ENCODE measurements around the gene TGFB2. TPM values are rescaled to one million over a fixed set of nuclear protein-coding genes. Genes with fewer than 3 reads are reported as not detected.

Gene TGFB2
- total and polyA plus RNA-seq, 2 experiments from 2014 or later: 0.31 to 1.4 TPM

DNA sequence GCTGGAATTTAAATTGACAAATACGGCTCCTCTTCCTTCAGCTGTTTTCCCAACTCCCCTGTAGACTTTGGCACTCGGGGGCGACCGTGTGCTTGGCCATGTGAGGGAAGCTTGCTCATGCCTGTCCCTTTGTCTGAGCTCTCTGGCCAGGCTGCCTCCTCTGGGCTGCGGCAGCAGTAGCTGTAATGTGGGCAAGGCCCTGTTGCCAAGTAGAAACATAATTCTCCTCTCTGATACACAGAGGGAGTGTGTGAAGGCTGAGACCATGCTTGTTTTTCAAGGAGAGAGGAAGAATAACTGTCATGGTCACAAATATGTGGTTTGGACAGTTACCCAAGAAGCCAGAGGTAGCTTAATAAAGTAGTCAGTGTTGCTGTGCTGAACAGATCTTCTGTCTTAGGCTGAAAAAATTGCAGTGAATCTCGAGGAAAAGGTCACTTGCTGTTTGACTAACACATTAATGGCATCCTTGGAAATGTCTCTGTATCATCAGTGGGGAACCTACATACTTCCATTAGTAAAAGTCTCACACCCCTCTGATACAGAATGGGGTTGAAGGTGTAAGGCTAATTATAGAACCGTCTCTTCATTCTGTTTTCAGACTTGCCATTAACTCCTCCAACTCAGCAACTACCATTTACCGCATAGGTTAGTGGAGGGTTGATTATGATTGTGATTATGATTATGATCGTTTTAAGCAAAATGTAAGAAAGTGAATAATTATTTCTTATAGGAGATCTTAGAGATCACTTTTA is 94.6 kb downstream of the TGFB2 start:
- H3K27me3 ChIP-seq (ENCODE audit: insufficient read depth): no peaks in the 10 kb centered on the region
- H3F3A ChIP-seq (replicated peaks; ENCODE audit: low read depth): no peaks in the 10 kb centered on the region
- H3K79me2 ChIP-seq (replicated peaks; ENCODE audit: insufficient read depth): no peaks in the 10 kb centered on the region
- peak overlapping the region; percentile 63; the same call in 1 of the 2 replicates for H2AFZ ChIP-seq
- H3K36me3 Mint-ChIP-seq (ENCODE audit: low read depth): no peaks in the 10 kb centered on the region
- H3K4me3 Mint-ChIP-seq: no peak overlapping the region
- TF ChIP-seq, protein P1, sequence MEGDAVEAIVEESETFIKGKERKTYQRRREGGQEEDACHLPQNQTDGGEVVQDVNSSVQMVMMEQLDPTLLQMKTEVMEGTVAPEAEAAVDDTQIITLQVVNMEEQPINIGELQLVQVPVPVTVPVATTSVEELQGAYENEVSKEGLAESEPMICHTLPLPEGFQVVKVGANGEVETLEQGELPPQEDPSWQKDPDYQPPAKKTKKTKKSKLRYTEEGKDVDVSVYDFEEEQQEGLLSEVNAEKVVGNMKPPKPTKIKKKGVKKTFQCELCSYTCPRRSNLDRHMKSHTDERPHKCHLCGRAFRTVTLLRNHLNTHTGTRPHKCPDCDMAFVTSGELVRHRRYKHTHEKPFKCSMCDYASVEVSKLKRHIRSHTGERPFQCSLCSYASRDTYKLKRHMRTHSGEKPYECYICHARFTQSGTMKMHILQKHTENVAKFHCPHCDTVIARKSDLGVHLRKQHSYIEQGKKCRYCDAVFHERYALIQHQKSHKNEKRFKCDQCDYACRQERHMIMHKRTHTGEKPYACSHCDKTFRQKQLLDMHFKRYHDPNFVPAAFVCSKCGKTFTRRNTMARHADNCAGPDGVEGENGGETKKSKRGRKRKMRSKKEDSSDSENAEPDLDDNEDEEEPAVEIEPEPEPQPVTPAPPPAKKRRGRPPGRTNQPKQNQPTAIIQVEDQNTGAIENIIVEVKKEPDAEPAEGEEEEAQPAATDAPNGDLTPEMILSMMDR (conservative IDR thresholded peaks at IDR 0.05; ENCODE audit: low read depth in 2 of 2): peak in 1 of 2 experiments; percentile 45; a peak in 2 of 4 replicates
- TF ChIP-seq EZH2phosphoT487 (IDR thresholded peaks at IDR 0.05; ENCODE audit: unreplicated experiment): no peak
- H4K20me1 ChIP-seq (replicated peaks; ENCODE audit: insufficient read depth): no peaks in the 10 kb centered on the region
- H3K4me1 Mint-ChIP-seq: peaks cover 2% of the 10 kb centered on the region; the same call in 1 of the 3 replicates
- H3K27me3 Mint-ChIP-seq (ENCODE audit: insufficient read depth, low read depth, poor library complexity): peaks cover 1% of the 10 kb centered on the region
- H3K4me2 ChIP-seq: no peak overlapping the region
- no peak overlapping the region for H3K27ac ChIP-seq (ENCODE audit: low read depth)
- no peaks in the 10 kb centered on the region for H3K9me3 Mint-ChIP-seq
- H3K4me1 ChIP-seq (ENCODE audit: insufficient read depth): no peaks in the 10 kb centered on the region
- peak; percentile 21 for DNase-seq (ENCODE audit: low spot score)
- no peak overlapping the region for H3K4me3 ChIP-seq
- H3K36me3 ChIP-seq (ENCODE audit: insufficient read depth): no peaks in the 10 kb centered on the region
- 0 out of 2 replicates have a peak, but pooled peaks cover 4% of the 10 kb centered on the region for H3K9me2 ChIP-seq (ENCODE audit: insufficient read depth)
- H3K27ac Mint-ChIP-seq: no peak overlapping the region
- peak; percentile 85 for ATAC-seq

DNA sequence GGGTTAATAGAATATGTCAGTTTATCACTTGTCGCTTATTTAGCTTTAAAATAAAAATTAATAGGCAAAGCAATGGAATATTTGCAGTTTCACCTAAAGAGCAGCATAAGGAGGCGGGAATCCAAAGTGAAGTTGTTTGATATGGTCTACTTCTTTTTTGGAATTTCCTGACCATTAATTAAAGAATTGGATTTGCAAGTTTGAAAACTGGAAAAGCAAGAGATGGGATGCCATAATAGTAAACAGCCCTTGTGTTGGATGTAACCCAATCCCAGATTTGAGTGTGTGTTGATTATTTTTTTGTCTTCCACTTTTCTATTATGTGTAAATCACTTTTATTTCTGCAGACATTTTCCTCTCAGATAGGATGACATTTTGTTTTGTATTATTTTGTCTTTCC is 98.1 kb downstream of the TGFB2 start:
- H3K27me3 Mint-ChIP-seq (ENCODE audit: insufficient read depth, low read depth, poor library complexity): no peaks in the 10 kb centered on the region
- Histone ChIP-seq H3F3A (replicated peaks; ENCODE audit: low read depth) (no peaks in the 10 kb centered on the region), H3K4me2 (no peak overlapping the region), H3K27ac (ENCODE audit: low read depth) (no peak overlapping the region), H3K27me3 (ENCODE audit: insufficient read depth) (no peaks in the 10 kb centered on the region), H3K4me3 (no peak overlapping the region), H2AFZ (no peak overlapping the region), H3K4me1 (ENCODE audit: insufficient read depth) (no peaks in the 10 kb centered on the region), H4K20me1 (replicated peaks; ENCODE audit: insufficient read depth) (no peaks in the 10 kb centered on the region), H3K36me3 (ENCODE audit: insufficient read depth) (no peaks in the 10 kb centered on the region), H3K9me2 (ENCODE audit: insufficient read depth) (no peaks in the 10 kb centered on the region), H3K79me2 (replicated peaks; ENCODE audit: insufficient read depth) (no peaks in the 10 kb centered on the region)
- ATAC-seq: no peak
- H3K36me3 Mint-ChIP-seq (ENCODE audit: low read depth): no peaks in the 10 kb centered on the region
- no peak for DNase-seq (ENCODE audit: low spot score)
- H3K9me3 Mint-ChIP-seq: peaks cover 3% of the 10 kb centered on the region; the same call in 1 of the 3 replicates
- H3K4me3 Mint-ChIP-seq: no peak overlapping the region
- H3K4me1 Mint-ChIP-seq: peaks cover 2% of the 10 kb centered on the region; the same call in 1 of the 3 replicates
- no peak overlapping the region for H3K27ac Mint-ChIP-seq
- TF ChIP-seq ZNF331 (CRISPR knock-in tag; IDR thresholded peaks at IDR 0.05; ENCODE audit: low read depth) (no peak), JUNB (IDR thresholded peaks at IDR 0.05; ENCODE audit: unreplicated experiment) (no peak), STAT1 (IDR thresholded peaks at IDR 0.05; ENCODE audit: unreplicated experiment) (no peak), EZH2 (IDR thresholded peaks at IDR 0.05; ENCODE audit: low read depth, unreplicated experiment) (no peak), POLR2AphosphoS5 (IDR thresholded peaks at IDR 0.05; ENCODE audit: low read depth) (no peak), NANOG (IDR thresholded peaks at IDR 0.05; ENCODE audit: borderline replicate concordance) (no peak)
- TF ChIP-seq, protein P2, sequence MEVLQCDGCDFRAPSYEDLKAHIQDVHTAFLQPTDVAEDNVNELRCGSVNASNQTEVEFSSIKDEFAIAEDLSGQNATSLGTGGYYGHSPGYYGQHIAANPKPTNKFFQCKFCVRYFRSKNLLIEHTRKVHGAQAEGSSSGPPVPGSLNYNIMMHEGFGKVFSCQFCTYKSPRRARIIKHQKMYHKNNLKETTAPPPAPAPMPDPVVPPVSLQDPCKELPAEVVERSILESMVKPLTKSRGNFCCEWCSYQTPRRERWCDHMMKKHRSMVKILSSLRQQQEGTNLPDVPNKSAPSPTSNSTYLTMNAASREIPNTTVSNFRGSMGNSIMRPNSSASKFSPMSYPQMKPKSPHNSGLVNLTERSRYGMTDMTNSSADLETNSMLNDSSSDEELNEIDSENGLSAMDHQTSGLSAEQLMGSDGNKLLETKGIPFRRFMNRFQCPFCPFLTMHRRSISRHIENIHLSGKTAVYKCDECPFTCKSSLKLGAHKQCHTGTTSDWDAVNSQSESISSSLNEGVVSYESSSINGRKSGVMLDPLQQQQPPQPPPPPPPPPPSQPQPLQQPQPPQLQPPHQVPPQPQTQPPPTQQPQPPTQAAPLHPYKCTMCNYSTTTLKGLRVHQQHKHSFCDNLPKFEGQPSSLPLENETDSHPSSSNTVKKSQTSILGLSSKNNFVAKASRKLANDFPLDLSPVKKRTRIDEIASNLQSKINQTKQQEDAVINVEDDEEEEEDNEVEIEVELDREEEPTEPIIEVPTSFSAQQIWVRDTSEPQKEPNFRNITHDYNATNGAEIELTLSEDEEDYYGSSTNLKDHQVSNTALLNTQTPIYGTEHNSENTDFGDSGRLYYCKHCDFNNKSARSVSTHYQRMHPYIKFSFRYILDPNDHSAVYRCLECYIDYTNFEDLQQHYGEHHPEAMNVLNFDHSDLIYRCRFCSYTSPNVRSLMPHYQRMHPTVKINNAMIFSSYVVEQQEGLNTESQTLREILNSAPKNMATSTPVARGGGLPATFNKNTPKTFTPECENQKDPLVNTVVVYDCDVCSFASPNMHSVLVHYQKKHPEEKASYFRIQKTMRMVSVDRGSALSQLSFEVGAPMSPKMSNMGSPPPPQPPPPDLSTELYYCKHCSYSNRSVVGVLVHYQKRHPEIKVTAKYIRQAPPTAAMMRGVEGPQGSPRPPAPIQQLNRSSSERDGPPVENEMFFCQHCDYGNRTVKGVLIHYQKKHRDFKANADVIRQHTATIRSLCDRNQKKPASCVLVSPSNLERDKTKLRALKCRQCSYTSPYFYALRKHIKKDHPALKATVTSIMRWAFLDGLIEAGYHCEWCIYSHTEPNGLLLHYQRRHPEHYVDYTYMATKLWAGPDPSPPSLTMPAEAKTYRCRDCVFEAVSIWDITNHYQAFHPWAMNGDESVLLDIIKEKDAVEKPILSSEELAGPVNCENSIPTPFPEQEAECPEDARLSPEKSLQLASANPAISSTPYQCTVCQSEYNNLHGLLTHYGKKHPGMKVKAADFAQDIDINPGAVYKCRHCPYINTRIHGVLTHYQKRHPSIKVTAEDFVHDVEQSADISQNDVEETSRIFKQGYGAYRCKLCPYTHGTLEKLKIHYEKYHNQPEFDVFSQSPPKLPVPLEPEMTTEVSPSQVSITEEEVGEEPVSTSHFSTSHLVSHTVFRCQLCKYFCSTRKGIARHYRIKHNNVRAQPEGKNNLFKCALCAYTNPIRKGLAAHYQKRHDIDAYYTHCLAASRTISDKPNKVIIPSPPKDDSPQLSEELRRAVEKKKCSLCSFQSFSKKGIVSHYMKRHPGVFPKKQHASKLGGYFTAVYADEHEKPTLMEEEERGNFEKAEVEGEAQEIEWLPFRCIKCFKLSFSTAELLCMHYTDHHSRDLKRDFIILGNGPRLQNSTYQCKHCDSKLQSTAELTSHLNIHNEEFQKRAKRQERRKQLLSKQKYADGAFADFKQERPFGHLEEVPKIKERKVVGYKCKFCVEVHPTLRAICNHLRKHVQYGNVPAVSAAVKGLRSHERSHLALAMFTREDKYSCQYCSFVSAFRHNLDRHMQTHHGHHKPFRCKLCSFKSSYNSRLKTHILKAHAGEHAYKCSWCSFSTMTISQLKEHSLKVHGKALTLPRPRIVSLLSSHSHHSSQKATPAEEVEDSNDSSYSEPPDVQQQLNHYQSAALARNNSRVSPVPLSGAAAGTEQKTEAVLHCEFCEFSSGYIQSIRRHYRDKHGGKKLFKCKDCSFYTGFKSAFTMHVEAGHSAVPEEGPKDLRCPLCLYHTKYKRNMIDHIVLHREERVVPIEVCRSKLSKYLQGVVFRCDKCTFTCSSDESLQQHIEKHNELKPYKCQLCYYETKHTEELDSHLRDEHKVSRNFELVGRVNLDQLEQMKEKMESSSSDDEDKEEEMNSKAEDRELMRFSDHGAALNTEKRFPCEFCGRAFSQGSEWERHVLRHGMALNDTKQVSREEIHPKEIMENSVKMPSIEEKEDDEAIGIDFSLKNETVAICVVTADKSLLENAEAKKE (CRISPR knock-in tag; IDR thresholded peaks at IDR 0.05): no peak
- TF ChIP-seq, protein P3, sequence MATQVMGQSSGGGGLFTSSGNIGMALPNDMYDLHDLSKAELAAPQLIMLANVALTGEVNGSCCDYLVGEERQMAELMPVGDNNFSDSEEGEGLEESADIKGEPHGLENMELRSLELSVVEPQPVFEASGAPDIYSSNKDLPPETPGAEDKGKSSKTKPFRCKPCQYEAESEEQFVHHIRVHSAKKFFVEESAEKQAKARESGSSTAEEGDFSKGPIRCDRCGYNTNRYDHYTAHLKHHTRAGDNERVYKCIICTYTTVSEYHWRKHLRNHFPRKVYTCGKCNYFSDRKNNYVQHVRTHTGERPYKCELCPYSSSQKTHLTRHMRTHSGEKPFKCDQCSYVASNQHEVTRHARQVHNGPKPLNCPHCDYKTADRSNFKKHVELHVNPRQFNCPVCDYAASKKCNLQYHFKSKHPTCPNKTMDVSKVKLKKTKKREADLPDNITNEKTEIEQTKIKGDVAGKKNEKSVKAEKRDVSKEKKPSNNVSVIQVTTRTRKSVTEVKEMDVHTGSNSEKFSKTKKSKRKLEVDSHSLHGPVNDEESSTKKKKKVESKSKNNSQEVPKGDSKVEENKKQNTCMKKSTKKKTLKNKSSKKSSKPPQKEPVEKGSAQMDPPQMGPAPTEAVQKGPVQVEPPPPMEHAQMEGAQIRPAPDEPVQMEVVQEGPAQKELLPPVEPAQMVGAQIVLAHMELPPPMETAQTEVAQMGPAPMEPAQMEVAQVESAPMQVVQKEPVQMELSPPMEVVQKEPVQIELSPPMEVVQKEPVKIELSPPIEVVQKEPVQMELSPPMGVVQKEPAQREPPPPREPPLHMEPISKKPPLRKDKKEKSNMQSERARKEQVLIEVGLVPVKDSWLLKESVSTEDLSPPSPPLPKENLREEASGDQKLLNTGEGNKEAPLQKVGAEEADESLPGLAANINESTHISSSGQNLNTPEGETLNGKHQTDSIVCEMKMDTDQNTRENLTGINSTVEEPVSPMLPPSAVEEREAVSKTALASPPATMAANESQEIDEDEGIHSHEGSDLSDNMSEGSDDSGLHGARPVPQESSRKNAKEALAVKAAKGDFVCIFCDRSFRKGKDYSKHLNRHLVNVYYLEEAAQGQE (IDR thresholded peaks at IDR 0.05; ENCODE audit: unreplicated experiment): no peak

Data from GM23338 (cell line).